Activated gamma-delta T cell treated with anti-CD3 and anti-CD28 coated beads, Interleukin-2, amount 50 U/mL, for 16 hours (primary cell): ENCODE results near the gene ATXN10.
"Not testable (repeated sequence)": the region's sequence is repeated elsewhere in the genome, so short reads cannot be mapped to it uniquely, and the experiment has no call there.

Experiments used
- DNase-seq: peaks from one replicate; pipeline ENCODE4 v3.0.0-alpha.2; 2020; ENCODE audit warnings: low read depth

The ATXN10 gene, protein sequence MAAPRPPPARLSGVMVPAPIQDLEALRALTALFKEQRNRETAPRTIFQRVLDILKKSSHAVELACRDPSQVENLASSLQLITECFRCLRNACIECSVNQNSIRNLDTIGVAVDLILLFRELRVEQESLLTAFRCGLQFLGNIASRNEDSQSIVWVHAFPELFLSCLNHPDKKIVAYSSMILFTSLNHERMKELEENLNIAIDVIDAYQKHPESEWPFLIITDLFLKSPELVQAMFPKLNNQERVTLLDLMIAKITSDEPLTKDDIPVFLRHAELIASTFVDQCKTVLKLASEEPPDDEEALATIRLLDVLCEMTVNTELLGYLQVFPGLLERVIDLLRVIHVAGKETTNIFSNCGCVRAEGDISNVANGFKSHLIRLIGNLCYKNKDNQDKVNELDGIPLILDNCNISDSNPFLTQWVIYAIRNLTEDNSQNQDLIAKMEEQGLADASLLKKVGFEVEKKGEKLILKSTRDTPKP

DNA sequence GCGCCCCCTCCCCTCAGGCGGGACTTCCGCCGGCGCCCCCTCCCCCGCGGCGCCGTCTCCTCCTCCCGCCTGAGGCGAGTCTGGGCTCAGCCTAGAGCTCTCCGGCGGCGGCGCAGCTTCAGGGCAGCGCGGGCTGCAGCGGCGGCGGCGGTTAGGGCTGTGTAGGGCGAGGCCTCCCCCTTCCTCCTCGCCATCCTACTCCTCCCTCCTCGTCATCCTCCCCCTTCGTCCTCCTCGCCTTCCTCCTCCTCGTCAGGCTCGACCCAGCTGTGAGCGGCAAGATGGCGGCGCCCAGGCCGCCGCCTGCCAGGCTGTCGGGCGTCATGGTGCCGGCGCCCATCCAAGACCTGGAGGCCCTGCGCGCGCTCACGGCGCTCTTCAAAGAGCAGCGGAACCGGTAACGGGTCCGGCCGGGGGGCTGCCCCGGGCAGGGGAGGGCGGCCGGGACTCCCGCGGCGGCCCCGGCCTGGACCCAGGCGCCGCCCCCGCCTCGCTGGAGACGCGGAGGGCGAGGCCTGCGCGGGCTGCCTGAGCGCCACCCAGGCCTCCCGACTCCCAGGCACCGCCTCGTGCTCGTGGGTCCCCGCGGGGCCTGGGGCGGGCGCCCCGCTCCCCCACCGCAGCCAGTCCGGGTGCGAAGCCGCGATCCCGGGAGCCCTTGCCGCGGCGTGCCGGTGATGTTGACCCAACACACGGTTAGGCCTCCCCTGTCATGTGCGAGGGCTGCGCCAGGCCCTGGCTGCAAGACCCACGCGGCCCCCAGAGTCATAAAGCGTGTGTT is at the start of gene ATXN10:
TSS of gene ATXN10 (plus strand) at position 52 of the 781 bp plus-strand sequence. CDS start at position 282, 230 bp downstream.
- DNase-seq = peak; percentile 40

DNA sequence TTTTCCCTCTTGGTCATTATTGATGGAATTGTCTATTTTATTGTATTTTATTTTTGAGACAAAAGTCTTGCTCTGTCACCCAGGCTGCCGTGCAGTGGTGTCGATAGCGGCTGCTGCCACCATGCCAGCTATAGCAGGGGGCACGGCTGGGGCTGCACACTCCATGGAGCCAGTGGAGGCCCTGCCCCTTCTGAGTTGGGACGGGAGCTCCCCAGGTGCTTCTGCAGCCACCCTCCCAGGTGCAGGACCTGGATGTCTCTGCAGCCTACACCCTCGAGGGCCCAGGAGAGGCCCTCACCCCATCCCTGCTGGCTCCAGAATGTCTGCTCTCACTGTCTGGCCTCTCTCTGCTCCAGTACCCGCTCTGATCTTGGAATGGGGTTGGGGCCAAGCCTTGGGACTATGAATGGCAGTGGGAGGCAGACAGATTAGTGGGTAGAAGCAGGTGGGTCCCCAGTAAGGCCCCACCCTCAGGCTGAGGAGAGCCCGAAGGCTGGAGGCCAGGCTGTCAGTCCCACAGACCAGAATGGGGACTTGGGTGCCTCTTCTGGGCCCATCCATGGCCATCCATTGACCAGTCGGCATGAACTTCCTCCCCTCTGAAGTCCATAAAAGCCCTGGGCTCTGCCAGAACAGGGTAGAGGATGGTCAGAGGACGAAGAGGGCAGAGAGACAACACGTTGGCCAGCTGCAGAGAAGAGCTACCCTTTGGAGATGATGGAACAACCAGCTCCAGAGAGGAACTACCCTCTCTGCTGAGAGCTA is 49.6 kb upstream of the ATXN10 start:
- no peak for DNase-seq

DNA sequence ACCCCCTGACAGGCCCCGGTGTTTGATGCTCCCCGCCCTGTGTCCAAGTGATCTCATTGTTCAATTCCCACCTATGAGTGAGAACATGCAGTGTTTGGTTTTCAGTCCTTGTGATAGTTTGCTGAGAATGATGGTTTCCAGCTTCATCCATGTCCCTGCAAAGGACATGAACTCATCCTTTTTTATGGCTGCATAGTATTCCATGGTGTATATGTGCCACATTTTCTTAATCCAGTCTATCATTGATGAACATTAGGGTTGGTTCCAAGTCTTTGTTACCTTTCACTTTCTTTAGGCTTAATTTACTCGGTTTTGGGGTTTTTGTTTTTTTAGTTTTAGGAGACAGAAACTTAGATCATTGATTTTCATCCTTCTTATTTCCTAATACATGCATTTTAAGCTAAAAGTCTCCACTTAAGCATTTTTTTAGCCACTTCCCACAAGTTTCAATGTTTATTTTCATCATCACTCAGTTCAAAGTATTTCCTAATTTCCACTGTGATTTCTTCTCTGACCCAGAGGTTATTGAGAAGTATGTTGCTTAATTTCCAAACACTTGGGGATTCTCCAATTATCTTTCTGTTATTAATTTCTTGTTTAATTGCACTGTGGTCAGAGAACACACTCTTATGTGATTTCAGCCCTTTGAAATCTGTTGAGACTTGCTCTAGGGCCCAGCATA is 48.0 kb upstream of the ATXN10 start:
- DNase-seq = not testable (repeated sequence)

DNA sequence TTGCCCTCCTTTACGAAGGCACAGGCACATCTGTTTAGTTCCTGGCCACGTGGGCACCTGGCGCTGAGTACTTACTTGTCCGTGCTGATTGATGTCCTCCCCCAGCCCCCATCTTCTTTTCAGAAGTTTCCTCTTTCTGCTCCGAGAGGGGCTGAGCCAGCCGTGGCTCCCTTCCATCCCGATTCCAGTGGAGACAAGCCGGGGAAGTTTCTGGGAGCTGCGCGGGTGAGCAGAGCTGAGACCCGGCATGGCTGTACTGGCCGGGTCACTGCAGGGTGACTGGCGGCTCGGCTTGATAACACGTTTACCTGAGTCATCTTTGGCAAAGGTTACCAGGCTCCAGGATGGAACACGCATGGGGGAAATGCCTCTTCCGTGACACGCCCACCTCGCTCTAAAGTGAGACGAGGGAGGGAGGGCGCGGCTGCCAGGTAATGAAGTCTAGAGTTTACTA is 45.4 kb upstream of the ATXN10 start:
- DNase-seq = no peak

DNA sequence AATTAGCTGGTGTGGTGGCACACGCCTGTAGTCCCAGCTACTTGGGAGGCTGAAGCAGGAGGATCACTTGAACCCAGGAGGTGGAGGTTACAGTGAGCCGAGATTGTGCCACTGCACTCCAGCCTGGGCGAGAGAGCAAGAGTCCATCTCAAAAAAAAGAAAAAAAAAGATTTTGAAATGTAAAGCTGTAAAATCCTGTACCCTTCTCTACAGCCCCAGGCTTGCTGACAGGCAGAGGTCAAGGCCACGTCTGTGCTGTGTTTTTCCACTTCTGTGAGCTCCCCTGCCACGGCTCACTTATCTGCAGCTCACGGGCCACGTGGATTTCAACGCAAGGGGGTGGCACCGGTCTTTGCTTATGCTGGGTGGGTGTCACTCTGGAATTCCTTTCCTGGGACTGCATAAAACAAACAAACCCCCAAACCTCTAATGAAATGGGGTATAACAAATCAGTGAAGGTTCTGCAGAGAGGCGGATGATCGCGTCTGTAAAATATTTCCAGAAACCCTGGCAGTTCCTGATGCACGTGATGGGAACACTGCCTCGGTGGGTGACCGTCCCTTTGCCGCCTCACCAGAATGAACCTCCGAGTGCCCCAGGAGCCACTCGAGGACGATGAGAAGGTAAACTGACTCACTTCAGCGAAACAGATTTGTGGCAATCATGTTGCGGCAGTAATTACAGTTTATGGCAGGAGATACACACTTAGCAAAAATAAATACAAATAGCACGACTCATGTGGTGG is 44.0 kb upstream of the ATXN10 start:
- DNase-seq = no peak

DNA sequence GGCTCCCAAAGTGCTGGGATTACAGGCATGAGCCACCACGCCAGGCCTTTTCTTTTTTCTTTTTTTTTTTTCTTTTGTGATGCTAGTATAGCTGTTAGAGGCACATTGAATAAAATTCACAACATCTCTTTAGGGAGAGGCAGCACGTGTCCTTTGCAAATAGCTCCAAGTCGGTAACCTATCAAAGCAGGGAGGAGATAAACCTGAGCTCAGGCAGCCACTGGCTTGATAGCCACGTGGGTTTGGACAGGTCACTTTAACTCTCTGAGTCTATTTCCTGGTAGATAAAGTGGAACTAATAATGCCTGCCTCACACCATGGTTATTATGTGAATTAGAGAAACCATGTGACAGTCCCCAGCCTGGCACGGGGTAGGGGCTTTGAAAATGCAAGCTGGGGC is 43.1 kb upstream of the ATXN10 start:
- no peak for DNase-seq

DNA sequence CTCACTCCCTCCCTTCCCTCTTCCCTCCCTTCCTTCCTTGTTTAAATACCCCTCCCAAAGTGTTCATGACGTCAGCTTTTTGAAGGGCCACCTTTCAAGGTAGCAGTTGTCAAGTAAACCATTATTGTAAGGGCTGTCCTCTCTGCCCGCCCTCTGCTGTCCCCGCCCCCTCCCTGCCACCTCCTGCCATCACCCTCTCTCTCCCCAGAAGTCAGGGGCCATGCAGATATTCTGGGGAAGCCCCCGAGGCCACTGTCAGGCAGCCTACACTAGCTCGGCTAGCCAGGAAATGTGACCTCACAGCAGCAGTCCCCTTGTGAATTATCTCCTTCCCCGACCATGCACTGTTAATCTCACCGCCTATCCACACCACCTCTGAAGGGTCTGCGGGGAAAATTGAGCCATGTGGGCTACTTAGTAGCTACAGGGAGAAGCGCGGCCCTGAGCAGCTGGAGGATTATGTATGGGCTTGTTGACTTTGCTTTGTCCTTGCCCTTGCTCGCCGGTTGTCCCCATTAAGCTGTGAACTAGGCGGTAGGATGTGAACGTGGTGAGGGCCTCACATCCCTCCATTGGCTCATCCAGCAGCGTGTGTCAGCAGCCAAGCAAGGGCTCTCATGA is 42.1 kb upstream of the ATXN10 start:
- DNase-seq = no peak

DNA sequence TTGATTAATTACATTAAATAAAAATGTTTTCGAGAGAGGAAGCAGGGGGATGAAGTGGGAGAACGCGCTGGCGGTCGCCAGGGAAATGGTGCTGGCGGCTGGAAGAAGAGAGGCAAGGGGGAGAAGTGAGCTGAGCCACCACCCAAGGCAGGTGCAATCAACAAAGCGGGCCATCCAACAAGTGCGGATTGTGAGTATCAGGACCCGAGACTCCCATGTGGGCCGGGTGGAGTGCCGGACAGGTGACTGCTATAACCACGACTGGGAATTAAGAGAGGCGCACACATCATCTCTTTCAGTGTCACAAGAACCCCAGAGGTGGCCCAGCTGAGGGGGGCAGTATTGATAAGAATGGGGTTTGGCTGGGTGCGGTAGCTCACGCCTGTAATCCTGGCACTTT is 41.2 kb upstream of the ATXN10 start:
- DNase-seq = no peak

DNA sequence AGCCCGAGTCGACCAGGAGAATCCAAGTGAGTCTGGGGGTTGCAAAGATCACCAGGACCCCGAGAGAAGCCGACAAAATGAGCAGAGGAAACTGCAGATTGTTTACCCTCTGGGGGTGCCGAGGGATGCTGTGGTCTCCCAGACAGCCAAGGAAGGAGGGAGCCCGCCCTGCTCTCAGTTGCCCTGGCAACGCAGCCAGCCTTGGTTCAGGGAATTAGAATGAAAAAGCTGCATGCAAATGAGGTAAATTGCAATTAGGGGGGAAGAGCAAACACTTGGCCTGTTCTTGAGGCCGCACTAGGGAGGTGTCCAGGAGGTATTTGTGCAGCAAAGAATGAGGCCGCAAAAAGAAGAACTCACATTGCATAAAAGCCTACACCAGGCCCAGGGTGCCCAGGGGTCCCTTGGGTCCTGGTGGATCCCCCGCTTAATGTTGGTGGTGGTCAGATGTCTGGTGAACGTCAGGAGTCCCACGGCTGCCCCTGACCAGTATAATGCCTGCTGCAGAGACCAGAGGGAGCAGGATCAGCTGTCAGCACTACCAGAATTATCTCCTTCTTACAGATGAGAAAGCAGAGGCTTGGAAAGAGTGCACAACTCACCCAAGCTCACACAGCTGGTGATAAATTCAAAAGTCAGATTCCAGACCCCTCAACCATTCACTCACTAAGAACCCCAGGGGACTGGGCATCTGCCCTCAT is 40.3 kb upstream of the ATXN10 start:
- no peak for DNase-seq

DNA sequence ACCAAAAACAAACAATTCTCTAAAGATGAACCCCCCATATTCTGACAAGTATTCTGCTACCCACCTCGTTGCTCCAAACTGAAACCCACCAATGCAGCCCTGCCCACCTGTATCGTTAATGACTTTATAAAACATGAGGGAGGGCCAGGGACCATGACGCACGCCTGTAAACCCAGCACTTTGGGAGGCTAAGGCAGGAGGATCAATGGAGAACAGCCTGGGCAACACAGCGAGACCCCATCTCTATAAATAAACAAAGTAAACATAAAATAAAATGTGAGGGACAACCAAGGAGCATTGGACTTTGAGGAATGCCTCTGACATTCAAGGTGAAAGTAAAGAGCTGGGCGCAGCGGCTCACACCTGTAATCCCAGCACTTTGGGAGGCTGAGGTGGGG is 39.8 kb upstream of the ATXN10 start:
- no peak for DNase-seq

DNA sequence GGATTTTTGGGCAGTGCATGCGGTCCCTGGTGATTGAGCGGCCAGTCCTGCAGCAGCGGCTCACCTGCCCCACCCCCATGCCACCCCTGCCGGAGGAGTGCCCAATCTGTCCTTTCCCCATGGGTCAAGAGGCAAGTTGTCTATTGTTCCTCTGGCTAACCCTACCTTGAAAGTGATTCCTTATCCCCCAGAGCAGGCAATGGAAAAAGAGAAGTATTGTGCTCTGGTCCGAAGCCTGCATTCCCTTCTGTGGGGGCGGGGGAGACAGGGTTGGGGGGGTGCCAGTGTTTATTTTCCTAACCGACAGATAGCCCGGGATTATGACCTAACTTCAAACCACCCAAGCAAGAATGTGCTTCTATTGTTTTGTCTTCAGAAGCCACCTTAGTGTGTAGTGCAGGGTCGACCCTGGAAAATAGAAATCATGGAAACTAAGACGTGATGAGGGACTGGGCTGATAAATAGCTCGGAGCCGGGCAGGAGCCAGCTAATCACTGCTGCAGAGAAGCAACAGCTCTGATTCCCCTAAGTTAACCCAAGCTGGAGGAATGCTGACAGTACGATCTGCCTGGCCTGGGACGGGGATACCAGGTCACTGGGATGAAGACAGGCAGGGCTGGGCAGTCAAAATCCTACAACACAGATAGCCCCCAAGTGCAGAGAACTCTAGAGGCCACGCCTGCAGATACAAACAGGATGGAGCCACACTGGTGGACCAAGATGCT is 38.7 kb upstream of the ATXN10 start:
- no peak for DNase-seq

DNA sequence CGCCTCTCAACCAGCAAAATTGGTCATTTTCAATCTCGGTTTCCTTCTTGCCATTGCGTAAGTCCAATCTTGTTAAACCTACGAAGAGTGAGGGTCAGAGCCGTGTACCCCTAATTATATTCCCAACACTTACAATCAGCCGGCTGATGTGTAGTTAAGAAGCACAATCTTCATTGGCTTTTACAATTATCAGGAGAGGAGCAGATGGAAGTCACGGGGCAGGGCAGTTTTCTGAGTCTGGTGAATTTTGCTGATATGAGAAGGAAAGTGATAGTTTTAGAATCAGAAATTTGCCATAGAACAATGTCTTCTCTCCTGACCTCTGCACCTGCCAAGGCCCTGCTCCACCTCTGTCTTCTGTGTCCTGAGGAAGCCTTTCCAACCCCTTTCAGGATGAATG is 35.0 kb upstream of the ATXN10 start:
- DNase-seq = no peak

DNA sequence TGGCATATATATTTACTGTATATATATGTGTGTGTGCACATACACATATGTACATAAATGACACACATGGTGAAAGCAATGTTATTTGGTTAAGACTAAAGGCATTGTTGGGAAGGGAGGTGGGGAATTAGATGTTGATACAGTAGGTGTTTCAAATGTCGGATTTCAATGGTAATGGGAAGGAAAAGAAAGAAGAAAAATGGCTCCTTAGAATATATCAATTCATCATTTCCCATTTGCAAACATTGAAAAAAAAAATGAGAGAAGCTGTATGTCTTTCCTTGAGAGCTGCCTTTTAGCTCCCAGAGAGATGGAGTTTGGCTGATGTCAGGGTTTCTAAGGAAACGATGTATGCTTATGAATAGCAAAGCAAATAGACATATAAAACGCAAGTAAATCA is 33.4 kb upstream of the ATXN10 start:
- DNase-seq = no peak

DNA sequence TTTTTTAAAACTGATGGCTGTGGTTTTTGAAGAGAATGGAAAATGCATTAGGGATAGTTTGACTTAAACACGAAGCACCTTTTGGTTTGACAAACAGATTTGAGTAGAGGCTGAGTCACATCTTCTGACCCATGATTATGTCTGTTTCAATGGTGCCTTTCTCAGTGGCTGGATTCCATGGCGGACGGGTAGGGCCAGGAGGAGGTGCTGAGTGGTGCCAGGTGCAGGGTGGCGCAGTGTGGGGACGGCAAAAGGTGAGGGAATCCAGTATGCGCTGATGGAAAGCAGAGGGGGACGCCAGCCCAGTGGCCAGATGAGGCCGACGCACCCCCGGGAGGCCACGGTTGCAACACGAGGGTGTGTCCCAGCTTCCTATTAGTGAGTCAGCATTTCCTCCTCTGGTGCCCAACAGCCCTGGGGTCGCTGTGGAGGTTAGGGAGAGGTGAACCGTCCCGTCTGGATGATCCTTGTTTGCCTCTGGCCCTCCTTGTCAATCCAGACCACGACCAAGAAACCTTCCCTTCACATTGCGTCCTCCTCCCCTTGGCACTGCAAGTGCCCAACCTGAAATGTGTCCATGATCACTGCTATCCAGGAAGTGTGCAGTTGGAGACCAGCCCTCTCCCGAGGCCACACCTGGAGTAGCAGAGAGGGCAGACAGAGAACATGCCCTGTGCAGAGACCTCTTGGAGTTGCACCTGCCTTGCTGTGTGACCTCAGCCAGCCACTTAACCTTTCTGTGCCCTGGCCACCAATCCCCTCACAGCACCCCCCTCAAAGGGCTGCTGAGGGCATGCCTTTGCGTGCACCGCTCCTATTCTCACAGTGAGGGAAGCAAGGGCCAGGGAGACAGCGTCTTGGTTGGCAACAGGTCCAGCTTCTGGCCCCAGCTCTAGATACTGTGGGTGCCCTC is 32.5 kb upstream of the ATXN10 start:
- DNase-seq = no peak

DNA sequence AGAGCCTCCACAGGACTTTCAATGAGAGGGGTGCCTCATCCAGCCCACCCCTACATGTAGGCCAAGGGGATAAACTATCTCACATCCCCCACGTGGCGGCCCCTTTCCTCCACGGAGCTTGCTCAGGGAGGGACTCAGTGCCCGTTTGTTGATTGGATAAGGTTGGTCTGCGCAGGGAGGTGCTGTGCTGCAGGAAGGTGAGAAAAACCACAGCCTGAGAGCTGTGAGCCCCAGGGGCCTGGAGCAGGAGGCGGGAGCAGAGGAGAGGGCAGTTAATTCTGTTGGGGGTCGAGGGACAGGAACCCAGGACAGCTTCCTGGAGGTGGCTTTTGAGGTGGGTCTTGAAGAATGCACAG is 31.9 kb upstream of the ATXN10 start:
- no peak for DNase-seq

DNA sequence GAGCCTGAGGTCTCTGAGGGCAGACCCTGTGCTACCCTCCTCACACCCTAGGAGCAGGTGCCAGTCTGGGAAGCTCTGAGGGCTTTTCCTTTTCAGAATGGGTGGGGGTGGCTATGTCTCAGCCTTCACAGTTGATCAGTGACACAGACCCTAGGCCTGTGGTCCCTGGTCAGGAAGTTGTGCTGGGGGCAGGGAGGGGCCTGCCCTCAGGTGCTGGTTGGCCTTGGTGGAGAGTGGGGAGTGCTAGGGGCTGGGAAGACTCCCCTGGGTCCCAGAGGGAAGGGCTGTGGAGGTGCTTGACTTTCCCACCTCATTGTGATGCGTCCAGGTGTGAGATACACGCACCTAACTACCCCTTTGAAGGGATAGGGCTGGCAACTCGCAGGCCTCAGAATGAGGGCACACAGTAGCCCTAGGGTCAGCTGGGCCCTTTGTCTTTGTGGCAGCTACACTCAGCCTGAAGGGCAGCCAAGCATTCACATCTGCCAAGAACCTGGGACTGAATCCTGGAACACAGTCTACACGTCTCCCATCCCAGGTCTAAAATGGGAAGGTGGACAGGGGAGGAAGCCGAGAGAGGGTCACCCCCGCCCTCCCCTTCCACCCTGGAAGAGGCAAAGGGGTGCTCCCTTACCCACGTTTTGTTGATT is 31.2 kb upstream of the ATXN10 start:
- DNase-seq = no peak

DNA sequence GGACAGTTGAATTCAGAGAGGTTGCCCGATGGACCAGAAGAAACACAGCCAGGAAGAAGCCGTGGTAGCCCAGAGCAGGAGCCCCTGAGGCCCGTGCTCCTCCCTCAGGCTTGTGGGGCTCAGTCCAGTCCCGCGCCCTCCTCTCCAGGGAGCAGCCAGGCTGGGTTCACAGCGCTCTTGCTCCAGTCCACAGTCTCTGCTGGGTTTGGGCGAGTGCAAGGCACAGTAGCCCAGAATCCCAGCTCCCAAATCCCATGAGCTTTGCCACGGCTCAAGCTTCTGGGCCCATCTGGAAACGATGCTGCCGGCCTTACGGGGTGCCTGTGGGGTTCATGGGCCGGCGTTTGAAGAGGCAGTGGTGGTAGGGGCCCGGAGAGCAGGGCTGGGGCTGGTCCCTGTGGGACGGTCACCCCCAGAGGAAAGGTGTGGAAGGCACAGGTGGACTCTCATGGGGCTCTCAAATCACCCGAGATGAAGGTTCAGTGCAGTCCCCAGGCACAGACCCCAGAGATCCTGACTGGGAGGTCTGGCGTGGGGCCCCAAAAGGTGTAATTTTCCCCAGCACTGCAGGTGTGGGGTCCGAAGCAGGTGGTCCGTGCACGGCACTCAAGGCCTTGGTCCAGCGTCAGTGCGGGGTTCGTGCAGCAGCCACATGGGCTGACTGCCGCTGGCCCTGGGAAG is 30.6 kb upstream of the ATXN10 start:
- DNase-seq = no peak
